Brain microvascular endothelial cell (primary cell): ENCODE data around the gene PTPRN.

ENCODE experiments used
- DNase-seq: peaks from one replicate; pipeline ENCODE4 v3.0.0-alpha.2; 2020
- H3K27ac ChIP-seq: fragments of 250-450 bp; sonication (Bioruptor Pico); 2 replicates; pipeline ENCODE4 v1.5.1; 2020; ENCODE audit warnings: mild to moderate bottlenecking, moderate library complexity
- H3K27me3 ChIP-seq: fragments of 250-450 bp; sonication (Bioruptor Pico); replicated peaks from 2 replicates; pipeline ENCODE4 v1.5.1; 2020; ENCODE audit warnings: mild to moderate bottlenecking
- H3K36me3 ChIP-seq: fragments of 250-450 bp; sonication (Bioruptor Pico); replicated peaks from 2 replicates; pipeline ENCODE4 v1.5.1; 2020; ENCODE audit warnings: mild to moderate bottlenecking
- H3K4me3 ChIP-seq: 2 replicates; pipeline ENCODE4 v1.5.1; 2011; ENCODE audit warnings: low read depth, mild to moderate bottlenecking, control low read depth, low read length, moderate library complexity
- CTCF ChIP-seq: IDR thresholded peaks from 2 replicates; pipeline ENCODE4 v1.5.1; 2011; ENCODE audit warnings: low read depth, mild to moderate bottlenecking, moderate library complexity, low read length, control low read depth, inconsistent platforms; ENCODE audit errors: missing control alignments
- in situ Hi-C: cut with HindIII; loops from 2 replicates; pipeline ENCODE4 v1.10.0; 2017; ENCODE audit warnings: low sequenced_read_pairs, low pct_ligation_motif_present

Gene PTPRN

GRCh38 chr2:219350710-219351221 is 41.6 kb upstream of the PTPRN start:
- Histone ChIP-seq H3K27ac (no peak overlapping the region), H3K36me3 (no peaks in the 10 kb centered on the region), H3K4me3 (no peak overlapping the region), H3K27me3 (peaks cover 5% of the 10 kb centered on the region)
- TF ChIP-seq CTCF: no peak
- in situ Hi-C loops: no loop called here
- DNase-seq: no peak

- in situ Hi-C loops: no loop called here
- TF ChIP-seq CTCF: no peak
- peaks cover 4% of the 10 kb centered on the region for H3K27me3 ChIP-seq
- no peak for DNase-seq
- H3K27ac ChIP-seq: no peak overlapping the region
- no peak overlapping the region for H3K4me3 ChIP-seq
- H3K36me3 ChIP-seq: no peaks in the 10 kb centered on the region
Measured at GRCh38 chr2:219350215-219350614, 41.0 kb upstream of the PTPRN start.

- Histone ChIP-seq H3K4me3 (no peak overlapping the region), H3K27ac (no peak overlapping the region), H3K36me3 (no peaks in the 10 kb centered on the region), H3K27me3 (no peaks in the 10 kb centered on the region)
- in situ Hi-C loops: no loop called here
- TF ChIP-seq CTCF: no peak
- peak; percentile 41 for DNase-seq
Measured at GRCh38 chr2:219344751-219345430, 35.7 kb upstream of the PTPRN start.

- in situ Hi-C loops: no loop called here
- no peak for DNase-seq
- H3K4me3 ChIP-seq: no peak overlapping the region
- H3K36me3 ChIP-seq: no peaks in the 10 kb centered on the region
- H3K27ac ChIP-seq: no peak overlapping the region
- H3K27me3 ChIP-seq: peaks cover 34% of the 10 kb centered on the region
- TF ChIP-seq CTCF: no peak
Measured at GRCh38 chr2:219335373-219335786, 26.2 kb upstream of the PTPRN start.

GRCh38 chr2:219334076-219334475 is 24.9 kb upstream of the PTPRN start:
- no peak overlapping the region for H3K27ac ChIP-seq
- H3K27me3 ChIP-seq: peaks cover 34% of the 10 kb centered on the region
- H3K36me3 ChIP-seq: no peaks in the 10 kb centered on the region
- no peak overlapping the region for H3K4me3 ChIP-seq
- no peak for TF ChIP-seq CTCF
- in situ Hi-C loops: no loop called here
- no peak for DNase-seq

- TF ChIP-seq CTCF: no peak
- DNase-seq: no peak
- in situ Hi-C loops: no loop called here
- no peak within 1 kb of the TSS for H3K4me3 ChIP-seq
- H3K27me3 ChIP-seq: peaks cover 34% of the 10 kb centered on the region
- H3K36me3 ChIP-seq: no peaks in the 10 kb centered on the region
- H3K27ac ChIP-seq: no peak within 1 kb of the TSS
Measured at GRCh38 chr2:219332542-219332941, 23.3 kb upstream of the PTPRN start, which contains the start of gene RESP18. Gene RESP18, minus strand, starts transcription at chr2:219332744.
